SKM-1 treated with dmso at 0.1 percent for 144 hours (cell line): Measurements from ENCODE around the gene DIP2B.

Experiments used
- DNase-seq: peaks from one replicate; lab custom pipeline; 2025; ENCODE audit not compliant: unreplicated experiment; lab: John Stamatoyannopoulos, UW

The DIP2B gene

DNA sequence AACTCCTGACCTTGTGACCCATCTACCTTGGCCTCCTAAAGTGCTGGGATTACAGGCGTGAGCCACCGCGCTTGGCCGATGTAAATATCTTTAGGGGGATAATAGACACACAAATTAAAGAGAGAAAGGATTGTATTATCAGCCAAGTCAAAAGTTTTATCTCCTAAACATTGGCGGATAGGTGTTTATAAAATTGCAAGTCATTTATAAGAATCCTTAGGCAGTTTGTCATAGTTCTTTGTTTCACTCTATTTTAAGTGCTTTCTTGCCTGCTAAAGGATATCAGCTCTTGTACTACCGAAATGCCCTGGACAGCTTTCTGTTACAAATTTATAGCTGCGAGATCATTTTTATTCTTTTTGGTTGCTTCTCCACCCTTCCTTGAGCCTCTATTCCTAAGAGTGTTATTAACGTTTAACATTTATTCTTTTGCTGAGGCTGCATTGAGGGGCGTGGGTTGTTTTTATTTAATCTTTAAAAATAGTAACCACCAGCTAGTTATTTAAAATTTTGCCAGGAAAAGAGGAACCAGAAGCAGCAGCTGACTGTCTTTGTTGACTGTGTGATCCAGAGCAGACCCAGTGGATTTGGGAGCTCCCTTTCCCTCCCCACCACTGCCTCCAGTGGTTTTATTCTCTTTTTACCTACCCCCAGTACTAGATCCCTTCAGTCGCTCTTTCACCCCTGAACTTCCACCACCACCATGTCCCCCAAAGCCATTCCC, 106.4 kb downstream of the DIP2B start:
- DNase-seq: no peak

DNA sequence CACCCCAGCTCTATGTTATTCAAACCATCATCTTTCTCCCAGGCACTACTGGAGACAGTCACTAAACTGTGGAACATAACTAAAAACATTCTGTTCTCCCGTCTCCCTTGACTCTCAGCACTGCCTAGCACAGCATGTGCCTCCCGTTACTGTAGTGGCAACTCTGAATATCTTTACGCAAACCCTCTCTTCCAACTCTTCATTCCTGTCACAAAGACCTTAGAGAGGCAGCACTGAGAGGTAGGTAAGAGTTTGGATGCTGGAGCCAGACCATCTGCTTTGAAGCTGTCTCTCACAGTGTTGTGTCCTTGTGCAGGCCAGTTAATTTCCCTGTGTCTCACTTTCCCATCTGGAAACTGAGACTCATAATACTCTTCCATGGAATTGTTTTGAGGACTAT, 108.1 kb downstream of the DIP2B start:
- no peak for DNase-seq

DNA sequence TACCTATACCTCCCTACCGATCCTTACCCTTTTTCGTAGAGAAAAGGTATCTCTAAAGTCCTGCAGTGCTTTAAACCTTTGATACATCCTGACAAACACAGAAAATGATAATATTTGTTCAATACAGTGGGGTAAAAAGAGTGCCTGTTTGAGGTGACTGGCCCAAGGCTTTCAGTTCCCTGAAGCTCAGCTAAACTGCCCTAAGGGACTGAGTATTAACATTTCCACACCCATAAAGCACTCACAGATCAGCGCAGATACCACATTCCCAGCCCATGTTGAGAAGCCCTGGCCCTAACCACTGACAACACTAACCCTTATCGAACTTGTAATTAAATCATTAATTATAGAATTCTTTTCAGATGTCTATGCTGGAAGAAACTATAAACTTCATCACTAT, 108.7 kb downstream of the DIP2B start:
- DNase-seq: no peak

DNA sequence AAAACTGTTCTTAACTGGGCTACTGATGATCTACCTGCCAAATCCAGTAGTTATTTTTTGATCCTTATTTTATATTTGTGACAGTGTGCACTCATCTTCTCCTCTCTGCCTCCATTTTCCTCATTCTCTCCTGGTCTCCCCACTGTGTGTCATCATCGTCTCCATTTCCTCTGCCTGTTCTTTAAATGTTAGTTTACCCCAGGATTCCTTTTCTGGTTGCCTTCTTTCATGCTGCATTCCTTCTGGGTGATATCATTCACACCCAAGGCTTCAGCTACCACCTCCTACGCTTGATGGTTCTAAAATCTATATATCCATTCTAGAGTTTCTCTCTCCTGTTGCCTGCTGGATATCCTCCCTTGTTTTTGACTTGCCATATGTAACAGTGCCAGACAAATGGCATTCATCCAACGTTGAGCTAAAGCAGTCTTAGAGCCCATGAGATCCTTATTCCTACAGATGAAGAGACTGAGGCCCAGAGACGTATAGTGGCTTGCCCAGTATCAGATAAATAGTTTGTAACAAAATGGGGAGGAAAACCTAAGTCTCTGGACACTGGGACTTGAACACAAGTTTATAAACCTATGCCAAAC, 109.5 kb downstream of the DIP2B start:
- DNase-seq: no peak

DNA sequence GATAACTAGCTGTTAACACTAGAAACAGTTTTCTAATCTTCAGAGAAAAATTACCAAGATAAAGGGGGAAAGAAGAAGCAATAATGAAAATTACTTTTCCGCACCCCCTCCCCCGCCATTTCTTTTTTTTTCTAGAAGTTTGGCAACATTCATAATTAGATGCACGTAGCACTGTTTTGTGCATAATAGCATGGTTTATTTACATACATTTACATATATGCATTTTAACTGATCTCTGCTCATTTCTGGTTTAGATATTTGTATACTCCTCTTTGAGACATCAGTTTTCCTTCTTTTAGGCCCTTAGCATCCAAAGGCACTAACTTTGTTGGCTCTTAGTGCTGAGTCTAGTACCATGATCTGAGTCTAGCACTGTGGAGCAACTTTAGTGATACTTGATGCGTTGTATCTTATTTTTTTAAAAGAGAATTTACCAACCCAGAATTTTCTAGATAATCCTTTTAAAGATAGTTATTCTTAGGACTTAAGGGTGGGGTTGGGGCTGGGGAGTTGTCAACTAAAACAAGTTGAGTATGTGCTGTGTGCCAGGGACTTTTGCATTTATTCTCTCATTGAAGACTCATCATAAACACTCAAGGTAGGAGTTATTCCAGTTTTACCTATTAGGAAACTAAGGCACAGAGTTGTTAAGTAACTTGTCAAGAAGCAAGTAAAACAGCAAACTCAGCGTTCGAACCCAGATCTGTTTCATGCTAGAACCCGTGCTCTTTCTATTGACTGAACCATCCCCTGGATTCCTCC, 110.5 kb downstream of the DIP2B start:
- DNase-seq: no peak

DNA sequence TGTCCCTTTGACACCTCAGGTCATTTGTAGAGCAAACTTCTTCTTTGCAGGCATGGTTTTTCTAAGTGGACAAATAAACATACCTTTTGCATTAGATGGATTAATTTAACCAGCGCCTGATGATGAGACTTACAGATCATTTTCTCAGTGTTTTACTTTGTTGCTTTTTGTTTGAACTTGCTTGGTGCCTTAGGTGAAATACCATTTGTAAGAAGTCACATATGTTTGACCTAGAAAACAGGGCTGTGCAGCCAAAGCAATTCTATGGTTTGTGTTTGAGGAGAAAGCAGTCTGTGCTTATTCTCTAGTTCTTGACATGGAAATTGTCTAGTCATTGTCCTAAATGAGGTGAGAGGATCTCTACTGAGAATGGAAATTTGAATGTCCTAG, 111.1 kb downstream of the DIP2B start:
- no peak for DNase-seq

DNA sequence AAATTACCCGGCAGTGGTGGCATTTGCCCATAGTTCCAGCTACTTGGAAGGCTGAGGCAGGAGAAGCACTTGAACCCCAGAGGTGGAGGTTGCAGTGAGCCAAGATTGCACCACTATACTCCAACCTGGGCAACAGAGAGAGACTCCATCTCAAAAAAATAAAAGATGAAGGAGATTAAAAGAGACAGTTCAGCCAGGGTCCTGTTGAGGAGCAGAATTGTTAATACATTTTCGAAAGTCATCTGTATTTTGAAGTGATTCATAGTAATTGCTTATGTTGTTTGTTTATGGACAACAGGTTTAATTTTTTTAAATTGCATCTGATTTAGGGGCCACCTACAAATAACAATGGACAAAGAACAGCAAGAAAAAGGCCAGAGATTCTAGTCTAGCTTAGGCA, 112.9 kb downstream of the DIP2B start:
- DNase-seq: no peak

DNA sequence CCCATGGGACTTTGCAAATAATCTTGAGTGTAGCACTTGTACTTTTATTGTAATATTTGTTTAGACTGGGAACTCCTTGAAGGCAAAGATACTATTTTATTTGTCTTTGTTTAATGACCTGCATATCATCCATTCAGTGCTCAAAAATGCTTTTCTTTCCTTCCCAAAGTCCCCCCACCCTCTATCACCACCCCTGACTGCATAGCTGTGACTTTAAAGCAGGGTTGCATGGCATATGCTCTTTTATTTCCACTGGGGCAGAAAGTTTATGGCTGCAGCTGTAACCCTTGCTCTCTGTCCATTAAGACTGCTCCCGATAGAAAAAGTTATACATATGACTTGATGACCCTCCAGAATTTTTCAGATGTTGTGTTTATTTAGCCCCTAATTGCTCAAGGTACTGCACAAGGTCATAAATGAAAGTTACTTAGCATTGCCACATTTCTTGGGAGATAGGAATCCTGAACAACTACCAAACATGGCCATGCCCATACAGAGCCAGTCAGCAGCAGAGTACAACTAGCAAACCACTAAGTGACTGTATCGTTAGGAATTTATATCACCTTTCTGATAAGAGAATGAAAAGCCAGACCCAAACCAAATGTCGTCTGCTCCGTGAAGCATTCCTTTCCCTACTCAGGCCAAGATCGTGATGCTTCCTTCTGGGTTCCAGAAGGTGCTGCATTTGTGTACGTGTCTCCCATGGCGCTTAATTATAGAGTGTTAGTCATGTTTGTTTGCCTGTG, 114.3 kb downstream of the DIP2B start:
- no peak for DNase-seq

DNA sequence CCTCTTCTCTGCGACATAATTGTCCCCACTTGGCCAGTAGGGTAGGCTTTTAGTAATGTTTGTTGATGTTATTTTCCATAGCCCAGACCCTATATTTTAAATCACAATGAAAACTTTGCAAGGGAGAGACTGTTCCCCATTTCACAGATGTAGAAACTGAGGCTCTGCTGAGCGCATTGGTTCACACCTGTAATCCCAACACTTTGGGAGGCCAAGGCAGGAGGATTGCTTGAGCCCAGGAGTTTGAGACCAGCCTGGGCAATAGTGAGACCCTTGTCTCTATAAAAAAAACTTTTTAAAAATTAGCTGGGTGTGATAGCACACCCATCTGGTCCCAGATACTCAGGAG, 114.8 kb downstream of the DIP2B start:
- DNase-seq: no peak

DNA sequence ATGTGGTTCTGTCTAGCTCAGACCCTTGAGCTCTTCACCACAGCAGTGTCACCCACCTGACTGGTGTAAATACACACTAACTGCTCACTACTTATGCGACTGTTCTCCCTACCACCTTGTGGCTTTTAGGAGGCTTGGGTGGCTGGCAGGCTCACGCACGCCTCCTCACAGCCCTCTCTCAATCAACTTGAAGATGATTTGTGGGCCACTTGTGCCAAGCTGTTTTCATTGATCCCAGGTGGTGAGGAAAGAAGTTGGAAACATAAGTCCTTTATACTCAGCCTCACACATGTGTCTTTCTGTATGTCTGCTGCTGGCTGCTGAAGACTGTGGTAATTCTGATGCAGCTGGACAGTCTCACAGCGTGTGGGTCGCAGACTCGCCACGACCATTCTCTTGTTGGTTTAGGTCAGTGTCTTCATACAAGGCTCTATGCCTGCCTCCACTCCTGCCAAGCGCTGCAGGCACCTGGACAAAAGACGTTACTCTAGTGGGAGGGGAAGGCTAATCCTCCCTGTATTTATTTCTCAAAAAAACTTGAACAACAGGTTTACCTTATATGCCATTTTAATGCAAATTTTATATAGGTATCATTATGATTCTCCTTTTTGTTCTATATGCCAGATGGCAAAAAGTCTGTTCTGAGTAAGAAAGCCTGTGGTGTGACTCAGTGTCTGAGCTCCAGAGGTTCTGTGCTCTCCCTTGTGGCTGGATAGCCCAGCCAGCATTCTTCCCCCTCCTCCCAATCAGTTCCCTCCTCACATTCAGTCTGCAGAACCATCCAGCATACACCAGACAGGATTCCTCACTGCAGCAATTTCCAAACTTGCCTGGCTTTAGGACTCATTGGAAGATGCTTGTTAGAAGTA, 115.6 kb downstream of the DIP2B start:
- no peak for DNase-seq

DNA sequence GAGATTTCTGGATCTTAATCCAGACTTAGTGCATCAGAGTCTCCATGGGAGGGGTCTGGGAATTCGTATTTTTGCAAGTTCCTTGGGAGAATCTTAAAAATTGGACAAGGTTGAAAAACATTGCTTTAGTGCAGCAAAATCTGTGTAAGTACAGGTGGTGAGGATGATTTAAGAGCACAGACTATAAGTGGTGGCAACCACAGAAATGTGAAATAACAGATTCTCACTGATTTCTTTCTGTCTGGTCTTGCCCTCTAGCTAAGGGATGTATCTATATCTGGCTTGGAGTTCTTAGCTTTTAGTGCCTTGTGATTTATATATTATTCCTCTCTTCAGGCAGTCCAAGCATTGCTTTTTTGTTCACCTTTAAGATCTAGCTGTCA, 116.2 kb downstream of the DIP2B start:
- DNase-seq: no peak

DNA sequence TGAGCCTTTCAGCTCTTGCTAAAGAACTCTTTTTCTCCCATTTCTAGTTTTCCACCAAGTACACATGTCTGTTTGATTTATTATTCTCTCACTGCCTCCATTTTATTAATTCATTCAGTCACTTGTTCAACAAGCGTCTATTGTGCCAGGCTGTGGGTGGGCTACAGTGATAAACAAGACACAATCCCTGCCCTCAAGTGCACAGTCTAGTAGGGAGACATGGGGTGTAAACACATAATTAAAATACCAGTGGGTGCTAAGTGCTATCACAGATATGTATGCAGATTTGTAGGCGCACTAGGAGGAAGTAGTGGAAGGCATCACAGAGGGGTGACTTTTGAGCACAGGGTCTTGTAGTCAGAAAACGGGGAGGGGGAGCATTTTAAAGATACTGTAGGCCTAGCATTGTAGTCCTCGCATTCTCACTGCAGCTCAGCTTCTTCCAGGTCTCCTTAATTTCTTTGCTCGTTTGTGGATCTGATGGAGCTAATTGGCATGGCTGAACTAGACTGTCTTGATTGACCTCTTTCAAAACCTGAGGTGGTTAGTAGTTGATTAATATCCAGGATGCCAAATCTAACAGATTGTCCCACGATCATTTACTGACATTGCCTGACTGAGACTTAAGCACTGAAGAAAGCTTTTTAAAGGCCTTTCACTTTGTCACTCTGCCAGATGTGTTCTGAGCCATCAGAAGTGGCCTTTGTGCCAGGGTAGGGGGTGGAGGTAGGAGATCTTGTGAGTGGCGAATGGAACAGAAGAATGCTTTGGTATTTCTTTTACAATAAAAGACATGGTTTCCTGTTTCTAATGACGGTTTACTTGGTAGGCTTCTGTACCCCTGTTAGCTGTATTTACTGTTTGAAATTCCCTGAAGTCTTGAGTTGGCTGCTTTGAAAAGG, 116.9 kb downstream of the DIP2B start:
- DNase-seq: no peak

DNA sequence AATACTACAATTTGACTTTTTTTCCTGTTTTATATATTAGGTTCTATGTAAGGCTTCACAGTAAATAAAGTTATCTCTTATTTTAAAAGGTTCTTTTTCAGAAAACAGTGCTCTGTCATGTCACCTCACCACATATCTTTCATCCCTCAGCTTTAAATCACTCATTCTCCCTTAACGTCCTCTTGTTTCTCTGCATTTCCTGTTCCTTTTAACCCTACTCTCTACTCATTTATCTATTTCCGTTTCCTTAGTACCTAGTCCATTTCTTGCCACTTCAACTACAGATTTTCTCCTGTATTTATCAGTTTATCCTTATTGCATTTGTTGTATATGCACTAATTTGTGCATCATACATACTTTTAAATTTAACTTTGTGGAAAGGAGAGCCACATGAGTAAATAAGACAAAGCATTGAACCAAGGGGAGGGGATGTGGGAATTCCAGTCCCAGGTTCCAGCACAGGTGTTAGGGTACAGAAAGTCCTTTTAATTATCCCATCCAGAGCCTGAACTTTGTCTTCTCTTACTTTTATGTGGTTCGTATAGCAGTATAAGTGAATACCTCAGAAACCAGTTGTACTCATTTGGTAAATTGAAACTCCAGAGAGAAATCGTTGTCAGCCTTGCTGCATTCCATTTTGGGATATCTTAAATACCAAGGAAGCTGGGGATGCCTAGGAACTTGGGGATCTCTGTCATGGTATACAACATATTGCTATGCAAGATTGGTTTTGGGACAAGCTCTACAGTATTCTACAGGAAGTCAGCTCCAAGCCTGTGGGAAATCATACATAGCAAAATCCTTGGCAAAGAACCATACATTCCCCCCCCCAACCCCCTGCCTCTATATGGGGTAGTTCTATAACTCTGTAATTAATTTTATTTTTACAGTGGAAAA, 120.5 kb downstream of the DIP2B start:
- DNase-seq: no peak

DNA sequence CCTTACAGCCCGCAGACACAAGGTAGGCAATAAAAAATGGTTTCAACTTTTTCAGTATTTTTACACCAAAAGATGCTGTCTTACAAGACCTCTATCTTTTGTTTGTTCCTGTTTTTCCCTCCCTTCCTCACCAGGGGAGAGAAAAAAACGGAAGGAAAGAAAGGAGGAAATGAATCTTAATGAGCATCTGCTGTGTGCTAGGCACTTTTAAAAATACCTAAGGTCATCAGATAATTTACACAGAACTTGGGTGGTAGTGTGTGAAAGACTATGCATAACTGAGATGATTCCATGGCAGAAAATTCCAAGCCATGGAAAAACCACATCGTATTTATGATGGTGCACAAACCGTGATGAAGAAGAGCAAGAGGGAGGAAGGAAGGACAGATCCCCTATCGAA, 121.2 kb downstream of the DIP2B start:
- DNase-seq: peak; percentile 69

DNA sequence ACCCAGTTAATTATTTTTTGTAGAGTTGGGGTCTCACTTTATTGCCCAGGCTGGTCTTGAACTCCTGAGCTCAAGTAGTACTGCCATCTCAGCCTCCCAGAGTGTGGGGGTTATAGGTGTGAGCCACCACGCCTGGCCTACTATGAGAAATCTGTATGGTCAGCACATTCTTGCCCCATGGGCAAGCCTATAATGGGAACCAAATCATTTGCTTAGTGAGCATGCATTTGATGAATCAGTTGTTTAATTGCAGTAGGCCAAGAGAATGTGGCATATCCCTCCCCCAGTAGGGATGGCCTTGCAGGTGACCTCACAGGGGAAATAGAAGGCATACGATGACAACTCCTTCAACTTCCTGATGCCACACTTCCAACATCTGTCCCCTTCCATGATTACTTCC, 122.7 kb downstream of the DIP2B start:
- no peak for DNase-seq

DNA sequence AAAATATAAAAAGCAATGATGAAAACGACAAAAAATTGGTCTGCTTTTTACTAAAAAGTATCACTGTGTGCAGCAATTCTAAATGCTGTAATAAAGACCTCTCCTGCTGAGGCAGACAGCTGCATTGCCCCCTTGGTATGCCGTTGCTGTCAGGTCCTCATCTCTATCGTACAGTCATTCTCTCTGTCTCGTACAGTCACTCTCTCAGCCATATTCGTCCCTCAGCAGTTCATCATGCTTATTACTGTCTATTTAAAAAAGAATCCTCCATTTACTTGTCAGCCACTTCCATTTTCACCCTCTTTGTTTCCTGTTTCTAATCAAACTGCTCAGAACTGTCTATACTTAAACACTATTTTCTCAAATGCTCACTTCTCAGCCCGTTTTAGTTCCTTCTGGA, 123.6 kb downstream of the DIP2B start:
- no peak for DNase-seq

DNA sequence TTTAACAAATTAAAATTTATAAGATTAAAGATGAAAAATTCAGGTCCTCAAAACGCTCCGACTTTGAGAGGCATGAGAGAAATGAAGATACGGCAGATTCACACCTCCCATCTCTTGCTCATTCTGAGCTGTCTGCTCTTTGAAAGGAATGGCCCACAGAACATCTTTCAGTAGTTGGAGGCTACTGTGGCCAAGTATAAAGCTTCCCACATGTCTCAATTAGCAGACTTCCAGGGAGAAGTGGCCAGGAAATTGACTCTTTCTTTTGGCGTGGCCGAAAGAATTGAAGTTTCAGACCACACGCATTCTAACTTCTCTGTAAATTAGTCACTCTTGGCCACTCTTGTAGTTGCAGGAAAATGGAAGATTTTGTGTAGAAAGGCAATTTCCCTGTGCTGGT, 129.2 kb downstream of the DIP2B start:
- DNase-seq: no peak

DNA sequence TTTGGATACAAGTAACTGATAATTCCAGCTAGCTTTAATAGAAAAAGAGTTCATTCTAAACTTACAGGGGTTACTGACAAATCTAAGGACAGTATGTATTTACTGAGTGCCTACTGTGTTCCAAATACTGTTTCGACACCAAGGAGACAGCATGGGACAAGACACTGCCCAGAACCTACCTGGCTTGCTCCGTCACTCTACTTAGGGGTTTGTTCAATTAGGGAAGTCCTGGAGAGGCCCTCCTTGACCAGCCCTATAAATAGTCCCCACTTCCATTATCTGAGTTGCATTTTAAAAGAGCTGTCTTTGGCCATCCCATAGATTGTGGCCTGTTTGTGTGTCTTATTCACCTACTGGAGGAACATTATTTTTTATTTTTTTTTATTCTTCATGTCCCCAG, 129.6 kb downstream of the DIP2B start:
- no peak for DNase-seq

DNA sequence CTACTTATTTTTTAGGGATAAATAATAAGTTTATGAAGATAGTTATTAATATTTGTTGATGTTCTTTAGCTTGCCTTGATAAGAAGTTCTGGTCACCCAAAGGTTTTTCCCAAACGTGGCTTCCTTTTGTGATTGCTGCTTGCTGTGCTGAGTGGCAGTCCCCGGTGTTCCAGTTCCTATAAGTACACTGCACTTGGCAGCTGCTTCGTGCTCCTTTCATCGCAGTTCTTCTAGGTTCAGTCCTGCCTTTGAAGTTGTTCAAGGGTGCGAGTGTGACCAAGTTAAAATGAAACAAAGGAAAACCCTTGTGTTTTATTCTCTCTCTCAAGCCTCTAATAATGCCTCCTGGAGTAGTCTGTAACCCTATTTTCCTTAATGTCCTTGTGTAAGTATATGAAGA, 130.6 kb downstream of the DIP2B start:
- DNase-seq: no peak
